ENCODE measurements around the gene FAM3D. TPM values are rescaled to one million over a fixed set of nuclear protein-coding genes. Genes with fewer than 3 reads are reported as not detected.

Gene FAM3D
- total and polyA plus RNA-seq, 9 of the 15 experiments (the other 6 are each of a cell fraction or from before 2014, with no cell fraction given) = not detected

- no TSS peak for BruUV-seq (replicated peaks)
Observed at GRCh38 chr3:58612830-58613229, 53.7 kb downstream of the FAM3D start.

More at GRCh38 chr3:58612830-58613229, 53.7 kb downstream of the FAM3D start:
- H3K9ac ChIP-seq (ENCODE audit: insufficient read depth in 1 of 2, low read depth in 2 of 2, low read length in 2 of 2) = no peak overlapping the region
- H4K20me1 ChIP-seq (replicated peaks; ENCODE audit: control insufficient read depth, insufficient read depth, low read length) = no peaks in the 10 kb centered on the region
- H3K36me3 ChIP-seq (ENCODE audit: control insufficient read depth, insufficient read depth, low read length) = no peaks in the 10 kb centered on the region
- no peak overlapping the region for H3K4me2 ChIP-seq (ENCODE audit: insufficient read depth, low read length)
- no peaks in the 10 kb centered on the region; a peak in 1 of 5 replicates for H3K4me1 ChIP-seq (replicated peaks in 1 of 2; ENCODE audit: control insufficient read depth in 2 of 2, insufficient read depth in 2 of 2, low read length in 2 of 2)
- H3K79me2 ChIP-seq (ENCODE audit: control insufficient read depth, insufficient read depth, low read length) = no peaks in the 10 kb centered on the region
- no peak for FAIRE-seq
- ATAC-seq = no peak
- TF ChIP-seq MCM3 (IDR thresholded peaks at IDR 0.05) (no peak), PHB2 (IDR thresholded peaks at IDR 0.05; ENCODE audit: low read depth) (no peak), ELK3 (CRISPR knock-in tag; IDR thresholded peaks at IDR 0.05) (no peak), ZNF764 (CRISPR knock-in tag; IDR thresholded peaks at IDR 0.05; ENCODE audit: low read depth) (no peak), SMAD2 (IDR thresholded peaks at IDR 0.05; ENCODE audit: low read depth, low read length) (no peak), ZNF121 (CRISPR knock-in tag; conservative IDR thresholded peaks at IDR 0.05) (no peak), ZNF77 (CRISPR knock-in tag; IDR thresholded peaks at IDR 0.05) (no peak), USF2 (CRISPR knock-in tag; IDR thresholded peaks at IDR 0.05) (no peak), MED1 (CRISPR knock-in tag; IDR thresholded peaks at IDR 0.05; ENCODE audit: borderline replicate concordance) (no peak), ARID2 (IDR thresholded peaks at IDR 0.05) (no peak), ZNF445 (CRISPR knock-in tag; IDR thresholded peaks at IDR 0.05; ENCODE audit: low read depth) (no peak), SAFB2 (IDR thresholded peaks at IDR 0.05; ENCODE audit: borderline replicate concordance, low read depth, low read length, severe bottlenecking) (no peak), E4F1 (CRISPR knock-in tag; IDR thresholded peaks at IDR 0.05; ENCODE audit: borderline replicate concordance) (no peak), TBL1XR1 (IDR thresholded peaks at IDR 0.05; ENCODE audit: low read length in 2 of 2) (no peak), DIDO1 (tag; IDR thresholded peaks at IDR 0.05; ENCODE audit: low read depth) (no peak)
- no peaks in the 10 kb centered on the region for H3K9me3 ChIP-seq (replicated peaks; ENCODE audit: control insufficient read depth, insufficient read depth, low read depth, low read length)
- POLR2A ChIA-PET = no interaction called here
- in situ Hi-C loops (cut with MboI) = no loop called here
- no peak overlapping the region for H2AFZ ChIP-seq (ENCODE audit: low read depth, low read length)
- H3K27ac ChIP-seq (ENCODE audit: extremely low read depth, low read depth, low read length) = no peak overlapping the region
- intact Hi-C loops (cut with micrococcal nuclease) = no loop called here
- CTCF ChIA-PET (ENCODE audit: low intra/inter-chr PET ratio) = no interaction called here
- peaks cover 0 to 13% of the 10 kb centered on the region in 2 experiments; a peak in 3 of 5 replicates for H3K27me3 ChIP-seq (ENCODE audit: control insufficient read depth in 2 of 2, insufficient read depth in 2 of 2, low read length in 2 of 2)
- no peak for DNase-seq (ENCODE audit: extremely low read depth in 1 of 4, low spot score in 3 of 4)
- 3% methylated on average over 9 of the region's 9 CpGs for WGBS (ENCODE audit: insufficient coverage, low coverage, missing lambda C conversion rate)
- no peaks in the 10 kb centered on the region for H3K9me1 ChIP-seq (ENCODE audit: control insufficient read depth, insufficient read depth, low read length)
- H3K4me3 ChIP-seq = no peak overlapping the region

Data from K562 (cell line).